LoVo (cell line): Measurements from ENCODE around the gene MED17.
"Not testable (repeated sequence)": the region's sequence is repeated elsewhere in the genome, so short reads cannot be mapped to it uniquely, and the experiment has no call there.

Experiments
- DNase-seq: peaks from one replicate; pipeline ENCODE4 v3.0.0-alpha.2; 2016; ENCODE audit warnings: low spot score

Gene MED17

DNA sequence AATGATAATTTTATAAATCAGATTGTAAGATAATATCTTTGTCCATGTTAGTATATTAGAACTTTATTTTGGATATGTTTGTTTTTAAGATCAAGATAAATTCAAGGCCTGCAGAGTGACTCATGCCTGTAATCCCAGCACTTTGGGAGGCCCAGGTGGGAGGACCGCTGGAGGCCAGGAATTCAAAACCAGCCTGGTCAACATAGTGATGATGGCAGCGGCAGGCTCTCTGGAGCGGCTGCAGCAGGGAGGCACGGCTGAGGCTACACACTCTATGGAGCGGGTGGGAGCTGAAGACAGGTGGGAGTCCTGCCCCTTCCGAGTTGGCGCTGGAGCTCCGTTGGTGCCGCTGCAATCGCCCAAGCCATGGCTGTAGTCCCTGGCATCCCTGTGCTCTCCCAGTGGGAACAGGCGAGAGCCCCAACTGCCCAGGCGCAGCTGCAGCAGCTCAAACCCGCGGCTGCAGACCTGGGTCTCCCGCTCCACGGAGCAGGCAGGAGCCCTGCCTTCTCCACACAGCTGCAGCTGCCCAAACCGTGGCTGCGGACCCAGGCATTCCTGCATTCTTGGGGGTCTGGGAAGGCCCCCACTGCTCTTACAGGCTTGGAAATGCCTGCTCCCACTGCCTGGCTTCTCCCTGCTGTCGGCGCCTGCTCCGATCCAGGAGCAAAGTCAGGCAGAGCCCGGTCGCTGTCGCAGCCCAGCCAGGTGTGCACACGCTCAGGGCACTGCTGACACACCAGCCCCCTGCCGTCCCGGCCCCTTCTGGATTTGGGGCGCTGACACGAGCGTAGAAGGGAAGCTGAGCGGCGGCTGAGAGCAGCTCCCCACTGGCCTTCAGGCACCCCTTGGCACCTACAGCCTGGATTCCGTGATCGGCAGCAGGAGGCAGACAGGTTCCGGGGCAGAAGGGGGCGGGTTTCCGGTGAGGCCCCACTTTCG lies 25.9 kb upstream of the MED17 start:
- no peak for DNase-seq

DNA sequence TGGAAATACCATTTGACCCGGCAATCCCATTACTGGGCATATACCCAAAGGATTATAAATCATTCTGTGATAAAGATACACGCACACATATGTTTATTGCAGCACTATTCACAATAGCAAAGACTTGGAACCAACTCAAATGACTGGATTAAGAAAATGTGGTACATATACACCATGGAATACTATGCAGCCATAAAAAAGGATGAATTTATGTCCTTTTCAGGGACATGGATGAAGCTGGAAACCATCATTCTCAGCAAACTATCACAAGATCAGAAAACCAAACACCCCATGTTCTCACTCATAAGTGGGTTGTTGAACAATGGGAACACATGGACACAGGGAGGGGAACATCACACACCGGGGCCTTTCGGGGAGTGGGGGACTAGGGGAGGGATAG lies 25.0 kb upstream of the MED17 start:
- not testable (repeated sequence) for DNase-seq

DNA sequence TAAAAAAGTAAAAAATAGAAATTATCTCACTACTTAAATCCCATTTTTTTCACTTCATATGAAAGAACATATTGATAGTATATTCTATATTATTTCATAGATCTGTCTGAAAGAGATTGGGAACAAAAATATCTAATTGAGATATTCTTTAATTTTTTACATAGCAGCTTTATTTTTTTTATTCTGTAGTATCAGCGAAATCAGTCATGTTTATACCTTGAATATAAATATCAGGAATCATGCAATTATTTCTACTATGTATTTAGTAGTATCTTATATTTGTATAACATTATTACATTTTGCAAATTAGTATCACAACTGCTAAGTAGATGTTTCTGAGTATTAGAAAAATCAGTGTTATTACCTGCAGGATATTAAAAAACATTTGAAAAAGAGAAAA lies 22.2 kb upstream of the MED17 start:
- no peak for DNase-seq

DNA sequence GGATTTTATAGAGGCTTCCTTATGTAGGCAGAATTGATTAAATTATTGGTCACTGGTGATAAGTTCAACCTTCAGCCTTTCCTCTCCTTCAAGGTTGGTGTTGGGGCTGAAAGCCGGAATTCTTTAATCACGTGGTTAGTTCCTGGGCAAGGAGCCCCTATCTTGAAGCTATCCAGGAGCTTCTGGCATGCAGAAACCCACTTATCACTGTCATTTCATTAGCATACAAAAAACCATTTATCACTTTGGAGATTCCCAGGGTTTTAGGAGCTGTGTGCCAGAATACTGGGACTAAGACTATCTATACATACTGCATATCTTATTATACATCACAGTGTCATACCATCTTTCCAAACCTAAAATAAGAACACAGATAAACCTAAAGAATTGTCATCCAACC lies 18.5 kb upstream of the MED17 start:
- DNase-seq: no peak

DNA sequence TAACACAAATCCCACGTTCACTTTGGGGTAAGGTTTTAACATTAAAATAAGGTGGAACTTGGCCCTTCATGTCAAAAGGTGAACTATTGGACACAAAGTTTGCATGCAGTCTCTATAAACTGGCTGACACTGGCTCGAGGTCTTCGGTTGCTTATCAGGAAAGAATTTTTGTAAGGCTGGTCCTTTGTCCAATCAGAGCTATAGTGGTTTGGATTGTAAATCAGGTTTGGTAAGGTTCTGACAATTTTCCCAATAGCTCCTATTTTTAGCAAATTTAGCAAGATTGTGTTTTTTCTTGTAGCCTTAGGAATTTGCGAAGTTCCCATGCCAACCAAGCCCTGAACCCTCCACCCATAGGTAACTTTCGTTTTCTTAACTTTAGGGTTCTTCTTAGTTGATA lies 17.6 kb upstream of the MED17 start:
- DNase-seq: no peak

DNA sequence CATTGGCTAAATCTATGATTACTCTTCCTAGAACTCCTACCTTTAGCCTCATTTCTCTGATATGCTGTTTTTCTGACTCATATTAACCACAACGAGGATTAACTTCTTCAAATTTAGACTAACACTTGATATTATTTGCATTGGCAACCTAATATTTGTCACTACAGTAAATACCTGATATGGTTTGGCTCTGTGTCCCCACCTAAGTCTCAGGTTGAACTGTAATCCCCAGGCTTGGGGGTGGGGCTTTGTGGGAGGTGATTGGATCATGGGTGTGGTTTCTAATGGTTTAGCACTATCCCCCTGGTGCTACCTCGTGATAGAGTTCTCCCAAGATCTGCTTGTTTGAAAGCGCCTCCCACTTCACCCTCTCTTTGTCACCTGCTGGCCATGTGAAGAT lies 17.1 kb upstream of the MED17 start:
- no peak for DNase-seq

DNA sequence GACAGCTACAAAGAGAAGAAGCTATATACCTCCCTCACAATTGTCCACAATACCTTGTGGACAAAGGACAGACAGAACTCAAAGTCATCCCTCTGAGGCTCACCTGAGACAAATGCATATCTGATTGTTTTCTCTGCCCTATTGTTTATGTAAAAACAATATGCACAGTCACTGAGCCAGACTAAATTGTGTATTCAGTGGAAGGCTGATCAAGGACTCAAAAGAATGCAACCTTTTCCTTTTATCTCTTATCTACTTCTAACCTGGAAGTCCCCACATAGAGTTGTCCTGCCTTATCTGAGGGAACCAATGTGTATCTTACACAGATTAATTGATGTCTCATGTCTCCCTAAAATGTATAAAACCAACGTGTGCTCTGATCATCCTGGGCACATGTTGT lies 13.9 kb upstream of the MED17 start:
- DNase-seq: no peak

DNA sequence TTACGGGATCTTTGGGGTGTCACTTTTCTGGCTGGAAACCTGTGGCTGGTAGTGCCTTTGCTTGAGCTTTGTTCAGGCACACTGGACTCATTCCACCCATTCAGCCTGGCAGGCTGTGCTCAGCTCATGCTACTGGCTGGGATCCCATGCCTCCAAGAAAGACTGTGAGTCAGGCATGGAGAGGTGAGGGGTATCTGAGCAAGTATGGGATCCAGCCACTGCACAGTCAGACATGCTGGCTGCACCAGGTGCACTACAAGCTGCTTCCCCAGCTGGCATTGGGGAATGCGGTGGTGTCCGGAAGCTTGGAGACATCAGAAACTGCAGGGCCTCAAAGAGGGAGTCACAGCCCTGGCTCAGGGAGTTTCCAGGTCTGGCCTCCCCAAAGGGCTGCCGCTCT lies 12.0 kb upstream of the MED17 start:
- no peak for DNase-seq

DNA sequence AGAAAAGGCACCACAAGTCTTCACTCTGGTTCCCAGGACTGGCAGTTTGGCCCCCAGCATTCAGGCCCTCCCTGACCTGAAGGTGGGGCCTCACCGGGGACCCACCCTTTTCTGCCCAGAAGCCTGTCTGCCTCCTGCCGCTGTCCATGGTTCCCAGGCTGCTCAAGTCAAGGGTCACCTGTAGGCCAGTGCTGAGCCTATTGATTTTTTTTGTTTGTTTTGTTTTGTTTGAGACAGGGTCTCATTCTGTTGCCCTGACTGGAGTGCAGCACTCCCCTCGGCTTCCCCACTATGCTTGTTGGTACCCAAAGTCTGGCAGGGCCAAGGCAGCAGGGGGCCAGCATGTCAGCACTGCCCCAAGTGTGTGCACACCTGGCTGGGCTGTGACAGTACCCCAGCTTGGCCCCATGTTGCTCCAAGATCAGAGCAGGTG lies 11.0 kb upstream of the MED17 start:
- DNase-seq: no peak

DNA sequence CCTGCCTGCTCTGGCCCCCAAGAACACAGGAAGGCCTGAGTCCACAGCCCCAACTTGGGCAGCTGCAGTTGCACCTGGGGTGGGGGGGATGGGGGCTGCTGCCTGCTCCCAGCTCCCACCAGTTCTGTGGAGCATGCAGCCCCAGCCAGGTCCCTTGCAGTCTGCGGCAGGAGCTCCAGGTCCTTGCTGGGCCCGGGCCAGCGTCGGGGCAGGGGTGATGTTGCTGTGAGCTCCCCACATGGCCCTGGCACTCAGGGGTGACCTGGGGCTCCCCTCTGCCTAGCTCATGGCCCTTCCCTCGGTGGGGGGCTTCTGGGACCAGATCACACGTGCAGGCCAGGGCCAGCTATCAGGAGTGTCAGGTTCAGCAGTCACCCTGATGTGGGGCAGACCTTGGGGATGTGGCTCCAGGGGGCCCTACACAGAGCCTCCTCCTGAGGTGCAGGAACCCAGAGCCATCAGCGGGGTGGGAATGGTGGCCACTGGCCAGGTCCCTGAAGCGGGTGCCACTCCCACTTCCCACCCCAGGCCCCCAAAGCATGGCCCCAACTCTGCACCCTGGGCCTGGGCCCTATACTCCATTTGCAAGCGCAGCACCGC lies 10.4 kb upstream of the MED17 start:
- no peak for DNase-seq

DNA sequence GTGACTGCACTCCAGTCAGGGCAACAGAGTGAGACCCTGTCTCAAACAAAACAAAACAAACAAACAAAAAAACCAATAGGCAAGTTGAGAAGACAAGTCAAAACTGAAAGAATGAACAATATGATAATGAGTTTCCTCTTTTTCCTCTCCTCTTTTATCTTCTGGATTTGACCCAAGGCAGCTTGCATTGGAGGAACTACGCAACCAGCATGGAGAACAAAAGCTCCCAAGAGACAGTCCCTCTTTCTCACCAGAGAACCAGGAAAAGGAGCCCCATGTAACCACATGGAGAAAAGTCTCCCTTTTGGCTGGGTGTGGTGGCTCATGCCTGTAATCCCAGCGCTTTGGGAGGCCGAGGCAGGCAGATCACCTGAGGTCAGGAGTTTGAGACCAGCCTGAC lies 9.5 kb upstream of the MED17 start:
- not testable (repeated sequence) for DNase-seq

DNA sequence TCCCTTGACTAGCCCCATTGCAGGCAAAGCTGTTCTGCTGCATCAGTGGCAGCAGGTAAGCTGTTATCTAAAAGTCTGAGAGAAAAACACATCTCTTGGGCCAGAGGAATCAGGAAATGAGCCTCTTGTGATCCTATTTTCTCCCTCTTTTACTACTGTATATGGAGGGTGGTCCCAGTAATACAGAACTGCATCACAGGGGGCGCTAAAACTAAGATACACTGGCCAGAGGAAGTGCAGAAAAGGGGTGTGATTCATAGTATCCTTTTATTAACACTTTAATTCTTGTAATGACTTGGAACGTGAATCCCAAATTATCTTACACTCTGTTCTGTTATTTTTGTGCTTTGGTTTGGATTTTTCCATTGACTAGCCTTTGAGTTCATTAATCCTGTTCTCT lies 8.8 kb upstream of the MED17 start:
- no peak for DNase-seq

DNA sequence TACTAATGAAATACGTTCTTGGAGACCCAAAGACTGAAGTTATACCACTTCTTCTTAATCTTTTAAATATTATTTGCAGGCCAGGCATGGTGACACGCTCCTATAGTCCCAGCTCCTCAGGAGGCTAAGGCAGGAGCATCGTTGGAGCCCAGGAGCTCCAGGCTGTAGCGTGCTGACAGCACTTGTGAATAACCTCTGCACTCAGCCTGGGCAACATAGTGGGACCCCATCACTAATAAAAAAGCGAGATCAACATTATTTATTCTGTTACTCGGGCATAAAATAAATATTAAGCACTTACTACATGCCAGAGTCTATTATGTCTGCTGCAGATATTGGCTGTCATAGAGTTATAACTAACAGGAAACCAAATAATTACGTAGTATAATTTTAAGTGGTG lies 720 bp upstream of the MED17 start:
- no peak for DNase-seq

DNA sequence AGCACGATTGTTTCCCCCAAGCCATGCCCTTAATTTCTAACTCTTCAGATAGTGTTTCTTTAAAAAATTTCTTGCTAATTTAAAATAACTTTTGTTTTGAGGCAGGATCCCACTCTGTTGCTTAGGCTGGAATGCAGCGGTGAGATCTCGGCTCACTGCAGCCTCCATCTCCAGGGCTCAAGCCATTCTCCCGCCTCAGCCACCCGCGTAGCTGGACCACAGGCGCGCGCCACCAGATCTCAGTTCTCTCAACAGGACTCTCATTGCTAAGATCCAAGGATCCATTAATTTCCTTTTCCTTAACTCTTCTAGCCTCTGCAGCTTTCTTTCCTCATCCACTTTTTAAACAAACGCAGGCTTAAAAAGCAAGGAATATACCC lies 327 bp upstream of the MED17 start:
- DNase-seq: no peak

DNA sequence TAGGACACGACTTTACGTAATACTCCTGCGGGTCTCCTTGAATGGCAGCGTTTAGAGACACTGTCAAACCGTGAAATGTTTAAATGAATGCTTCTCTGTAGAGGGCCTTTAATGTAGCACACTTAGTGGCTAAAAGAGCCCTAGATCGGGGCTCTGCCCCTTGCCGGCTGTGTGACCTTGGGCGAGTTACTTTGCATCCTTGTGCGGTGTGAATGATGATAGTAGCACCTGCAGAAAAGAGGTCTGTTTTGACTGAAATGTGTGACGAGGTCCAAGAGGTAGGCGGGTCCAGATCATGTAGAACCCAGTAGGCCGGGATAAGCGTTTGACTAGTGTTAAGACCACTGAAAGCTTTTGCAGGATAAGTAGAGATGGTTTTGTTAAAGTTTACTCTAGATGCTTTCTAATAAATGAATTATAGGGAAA lies 866 bp downstream of the MED17 start:
- peak; percentile 10 for DNase-seq

DNA sequence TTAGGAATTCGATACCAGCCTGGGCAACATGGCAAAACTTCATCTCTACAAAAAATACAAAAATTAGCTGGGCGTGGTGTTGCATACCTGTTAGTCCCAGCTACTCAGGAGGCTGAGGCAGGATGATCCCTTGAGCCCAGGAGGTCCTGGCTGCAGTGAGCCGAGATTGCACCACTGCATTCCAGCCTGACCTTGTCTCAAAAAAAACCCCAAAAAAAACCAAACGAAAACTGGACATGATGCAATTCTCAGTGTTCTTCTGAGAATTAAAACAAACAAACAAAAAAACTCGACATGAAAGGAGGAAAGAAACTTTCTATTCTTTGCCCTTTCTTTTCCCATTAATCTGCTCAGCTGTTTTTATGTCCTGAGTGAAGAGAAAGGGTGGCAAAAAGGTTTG lies 7.4 kb downstream of the MED17 start:
- no peak for DNase-seq

DNA sequence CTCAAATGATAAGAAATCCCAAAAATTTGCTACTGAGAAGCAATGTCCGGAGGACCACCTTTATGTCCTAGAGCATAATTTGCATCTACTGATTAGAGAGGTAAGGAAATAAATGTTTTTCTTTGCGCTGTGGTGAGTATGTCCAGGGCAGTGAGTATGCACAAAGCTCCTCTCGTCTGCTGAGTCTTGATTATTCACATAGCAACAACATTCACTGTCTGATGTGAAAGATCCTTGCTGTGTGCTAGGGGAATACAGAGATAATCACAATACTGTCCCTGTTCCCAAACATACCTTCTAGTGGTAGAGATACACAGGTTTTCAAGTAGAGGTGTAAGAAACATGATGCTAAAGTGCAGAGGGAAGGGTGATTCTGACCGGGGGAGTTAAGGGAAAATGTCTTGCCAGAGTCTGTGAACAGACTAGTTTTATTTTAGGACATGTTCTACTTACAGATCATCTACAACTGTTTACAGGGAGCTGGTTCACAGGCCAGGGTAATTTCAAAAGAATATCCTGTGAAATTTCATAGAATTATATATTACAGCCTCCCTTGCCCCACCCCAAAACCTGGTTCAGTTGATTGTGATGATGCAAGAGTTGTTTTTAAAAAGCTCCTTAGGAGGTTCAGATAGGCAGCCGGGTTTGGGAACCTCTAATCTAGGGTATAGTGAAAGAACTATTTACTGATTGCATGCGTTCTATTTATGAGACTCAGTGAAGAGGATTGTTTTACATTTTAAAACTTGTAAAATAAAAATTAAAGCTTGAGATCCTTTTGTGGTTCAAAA lies 12.6 kb downstream of the MED17 start:
- DNase-seq: no peak

DNA sequence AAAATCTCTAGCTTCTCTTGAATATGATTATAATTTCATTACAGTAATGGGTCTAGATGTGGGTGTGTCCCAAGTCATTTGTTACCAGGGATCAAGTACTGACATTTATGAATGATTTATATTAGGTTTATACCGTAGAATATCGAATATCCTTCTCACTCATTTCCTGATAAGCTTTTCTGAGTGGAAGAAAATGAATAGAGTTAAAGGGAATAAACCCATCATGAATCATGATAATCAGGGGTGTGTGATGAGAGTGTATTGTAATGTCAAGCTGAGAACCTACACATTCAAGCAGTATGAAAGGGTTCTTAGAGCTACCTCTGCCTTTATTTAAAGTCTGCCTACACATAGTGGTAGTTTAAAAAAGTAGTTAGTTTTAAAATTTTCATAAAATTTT lies 17.3 kb downstream of the MED17 start:
- DNase-seq: no peak

DNA sequence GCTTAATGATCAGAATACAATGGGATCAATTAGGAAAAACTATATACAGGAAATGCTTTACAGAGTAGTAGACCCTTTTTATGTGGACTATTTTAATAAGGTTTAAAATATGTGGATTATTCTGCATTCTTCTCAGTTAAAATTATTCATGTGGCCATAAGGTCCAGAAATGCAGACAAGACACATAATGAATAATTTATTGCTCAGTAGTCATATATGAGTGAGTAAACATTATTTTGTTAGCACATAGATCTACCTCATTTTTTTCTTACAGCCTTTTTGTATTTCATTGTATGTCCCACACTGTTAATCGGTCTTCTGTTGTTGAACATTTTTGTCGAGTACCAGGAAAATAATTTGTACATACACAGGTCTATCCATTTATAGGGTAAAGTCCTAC lies 20.8 kb downstream of the MED17 start:
- no peak for DNase-seq

DNA sequence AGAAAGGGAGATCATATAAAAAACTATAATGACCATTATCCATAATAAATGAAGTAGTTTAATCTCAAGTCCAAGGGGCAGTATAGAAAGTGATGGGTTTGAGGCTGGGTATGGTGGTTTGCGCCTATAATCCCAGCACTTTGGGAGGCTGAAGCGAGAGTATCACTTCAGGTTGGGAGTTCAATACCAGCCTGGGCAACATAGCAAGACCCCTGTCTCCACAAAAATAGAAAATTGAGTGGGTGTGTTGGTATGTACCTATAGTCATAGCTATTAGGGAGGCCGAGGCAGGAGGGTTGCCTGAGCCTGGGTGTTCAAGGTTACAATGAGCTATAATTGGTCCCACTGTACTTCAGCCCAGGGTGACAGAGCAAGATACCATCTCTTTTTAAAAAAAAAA lies 23.9 kb downstream of the MED17 start:
- no peak for DNase-seq

DNA sequence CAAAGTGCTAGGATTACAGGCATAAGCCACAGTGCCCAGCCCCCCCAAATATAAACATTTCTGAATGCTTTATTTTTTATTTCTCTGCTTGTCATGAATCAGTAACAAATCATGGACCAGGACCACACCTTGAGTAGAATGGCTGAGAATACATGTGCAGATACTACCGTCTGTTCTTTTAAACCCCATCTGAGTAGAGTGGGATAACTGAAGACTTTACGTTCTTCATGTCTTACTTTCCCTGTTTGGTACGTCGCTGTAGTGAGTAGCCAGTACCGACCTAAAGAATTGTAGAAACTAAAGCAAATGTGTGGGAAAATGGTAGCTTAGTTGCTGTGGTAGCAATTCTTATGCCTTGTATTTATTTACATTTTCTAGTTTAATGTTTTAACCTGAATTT lies 29.9 kb downstream of the MED17 start:
- no peak for DNase-seq

DNA sequence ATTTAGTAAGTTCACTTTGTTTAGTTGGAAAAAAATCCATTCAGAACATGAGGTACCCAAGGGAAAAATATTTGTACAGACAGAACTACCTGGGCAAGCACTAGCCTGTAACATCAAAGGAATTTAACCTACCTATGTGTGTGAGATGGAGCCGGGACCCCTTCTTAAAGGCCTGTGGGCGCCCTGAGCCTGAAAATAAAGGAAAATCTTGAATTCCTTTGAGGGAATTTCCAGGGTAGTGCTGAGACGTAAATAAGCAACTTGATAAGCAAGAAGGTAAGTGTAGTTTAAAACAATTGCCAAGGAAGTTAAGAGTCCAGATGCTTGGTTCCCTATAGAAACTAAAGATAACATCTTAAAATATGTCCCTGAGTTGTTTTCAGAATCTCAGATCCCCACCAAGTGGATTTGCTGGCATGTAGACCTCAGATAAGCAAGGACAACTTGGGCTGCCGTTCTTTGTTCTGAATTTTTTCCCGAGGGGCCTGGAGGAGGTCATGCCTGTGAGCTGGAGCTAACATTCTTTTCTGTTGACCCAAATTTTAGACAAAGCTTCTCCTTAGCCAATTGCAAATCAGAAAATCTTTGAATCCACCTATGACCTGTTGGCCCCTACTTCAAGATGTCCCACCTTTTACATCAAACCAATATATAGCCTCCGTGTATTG lies 31.0 kb downstream of the MED17 start:
- no peak for DNase-seq
